HG03460 (cell line): ENCODE data around the gene GDPD3.

Experiments
- ATAC-seq: cut with Tn5 transposase; IDR thresholded peaks from one replicate; pipeline ENCODE4 v1.9.1; 2021; ENCODE audit not compliant: unreplicated experiment

GDPD3 gene

DNA sequence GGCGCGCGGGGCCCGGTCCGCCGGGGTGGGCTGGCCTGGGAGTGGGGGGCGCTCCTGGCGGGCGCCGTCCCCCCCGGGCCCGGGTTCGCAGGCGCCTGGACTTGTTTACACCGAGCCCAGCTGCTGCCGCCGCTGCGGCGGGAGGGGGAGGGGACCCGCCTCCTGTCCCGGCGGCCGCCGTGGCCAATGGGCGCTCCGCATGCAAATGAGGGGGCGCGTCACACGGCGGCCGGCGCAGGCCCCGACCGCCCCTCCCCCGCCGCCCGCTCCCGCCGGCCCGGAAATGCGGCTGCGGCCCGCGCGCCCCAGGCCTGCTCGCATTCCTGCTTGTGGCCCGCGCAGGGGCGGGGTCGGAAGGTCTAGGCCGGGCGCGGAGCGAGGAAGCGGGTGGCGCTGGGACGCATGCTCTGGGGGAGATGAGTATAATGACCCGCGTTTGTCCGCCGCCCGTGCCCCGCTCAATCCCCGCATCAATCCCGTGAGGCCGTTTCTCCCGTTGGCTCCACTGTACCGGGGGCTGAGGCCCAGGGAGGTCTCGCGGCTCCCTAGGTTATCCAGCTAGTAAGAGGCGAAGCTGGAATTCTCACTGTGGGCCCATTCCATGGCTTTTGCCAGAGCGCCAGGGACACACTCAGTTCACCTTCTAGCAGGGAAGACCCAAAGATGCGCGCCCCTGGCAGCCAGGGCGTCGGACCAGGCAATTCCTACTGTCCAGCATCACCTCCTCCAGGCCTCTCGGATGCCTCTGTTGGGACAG lies 17.1 kb downstream of the GDPD3 start, which contains the start of gene YPEL3:
YPEL3 (minus strand) TSS at position 109 of the 757 bp plus-strand sequence. CDS start 731 bp downstream, outside the sequence.
- peak; percentile 41 for ATAC-seq

DNA sequence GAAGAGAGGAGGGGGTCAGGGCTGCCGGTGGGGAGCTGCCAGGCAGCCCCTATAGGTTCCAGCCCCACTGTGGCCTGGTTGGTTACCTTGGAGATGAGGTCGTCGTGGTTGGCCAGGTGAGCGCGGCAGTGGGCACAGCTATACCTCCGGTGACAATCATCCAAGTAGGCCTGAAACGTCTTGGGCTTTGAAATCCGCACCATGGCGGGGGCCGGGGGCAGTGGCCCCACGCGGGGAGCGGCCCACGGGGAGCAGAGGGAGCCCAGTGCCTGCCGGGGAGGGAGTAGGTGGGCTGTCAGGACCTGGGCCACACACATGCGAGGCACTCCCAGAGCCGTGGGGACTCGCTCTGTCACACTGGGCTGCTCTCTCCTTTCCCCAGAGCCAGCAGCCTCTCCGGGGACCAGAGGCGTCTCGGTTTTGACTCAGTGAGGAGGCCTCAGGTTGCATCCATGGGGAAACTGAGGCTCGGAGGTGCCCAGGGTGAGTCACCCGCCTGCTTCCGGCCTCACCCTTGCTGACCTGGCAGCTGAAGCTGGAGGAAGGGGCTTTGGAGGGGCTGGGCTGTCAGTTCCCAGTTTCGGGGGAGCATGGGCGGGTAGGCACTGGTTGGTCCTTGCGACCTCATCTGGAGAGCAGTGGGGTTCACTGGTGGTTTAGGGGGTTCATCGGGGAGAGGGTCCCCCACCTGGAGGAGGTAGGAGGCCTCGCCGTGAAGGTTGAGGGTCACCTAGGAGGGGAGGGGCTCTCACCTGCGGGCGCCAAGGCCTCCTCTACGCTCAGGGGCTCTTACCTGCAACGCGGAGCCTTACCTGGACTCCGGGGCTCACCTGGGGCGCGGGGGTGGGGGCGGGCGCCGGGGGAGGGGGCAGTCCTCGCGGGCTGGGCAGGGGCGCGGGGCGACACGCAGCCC lies 17.9 kb downstream of the GDPD3 start:
- no peak for ATAC-seq

DNA sequence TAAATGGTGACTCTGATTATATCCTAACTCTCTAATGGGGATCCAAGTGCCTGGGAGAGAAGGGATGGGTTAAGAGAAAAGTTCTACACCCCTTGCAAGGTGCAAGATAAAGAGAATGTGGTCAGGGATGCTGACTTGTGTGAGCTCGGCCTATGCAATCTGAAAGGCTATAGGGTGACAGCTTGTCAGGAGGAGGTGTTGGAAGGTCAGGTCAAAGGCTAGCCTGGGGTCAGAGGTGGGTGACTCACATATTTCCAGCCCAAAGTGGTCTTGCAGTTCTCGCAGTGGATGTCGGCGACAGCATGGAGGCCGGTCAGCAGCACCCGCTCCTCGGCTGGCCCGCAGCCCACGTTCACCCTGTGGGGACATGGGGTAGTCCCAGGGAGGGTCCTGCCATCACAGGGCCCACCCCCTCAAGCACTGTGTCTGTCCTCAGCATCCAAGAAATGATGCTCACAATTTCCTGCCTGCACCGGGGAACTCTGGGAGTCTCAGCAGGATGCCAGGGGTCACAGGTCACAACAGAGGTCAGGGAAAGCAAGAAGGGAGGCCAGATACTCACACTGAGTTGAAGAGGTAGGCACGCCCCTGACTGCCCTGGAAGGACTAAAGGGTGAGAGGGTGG lies 18.7 kb downstream of the GDPD3 start:
- ATAC-seq = no peak

DNA sequence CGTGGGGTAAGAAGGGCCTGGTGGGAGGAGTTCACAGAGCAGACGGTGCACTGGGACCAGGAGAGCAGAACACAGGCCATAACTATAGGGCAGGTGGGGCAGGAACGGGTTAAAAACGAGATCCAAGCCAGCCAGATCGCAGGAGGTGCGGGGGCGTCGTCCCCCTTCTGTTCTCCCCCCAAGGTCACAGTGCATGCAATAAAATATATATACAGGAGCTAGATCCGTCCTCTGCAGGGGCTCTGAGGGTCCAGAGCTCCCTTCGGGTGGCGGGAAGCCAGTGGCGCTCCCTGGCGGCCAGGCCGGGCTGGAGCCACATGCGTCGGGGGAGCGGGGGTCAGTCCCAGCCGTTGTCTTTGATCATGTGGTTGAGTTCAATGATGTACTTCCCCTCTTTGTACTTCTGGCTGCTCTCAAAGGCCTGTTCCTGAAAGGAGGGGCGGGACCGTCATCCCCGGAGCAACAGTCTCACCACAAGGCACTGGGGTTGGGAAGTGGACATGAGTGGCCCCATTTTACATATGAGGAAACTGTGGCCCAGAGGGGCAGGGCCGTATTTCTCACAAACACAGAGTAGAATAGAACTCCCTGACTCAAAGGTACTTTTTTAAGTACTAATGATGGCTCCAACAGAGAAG lies 20.8 kb downstream of the GDPD3 start:
- peak; percentile 48 for ATAC-seq

DNA sequence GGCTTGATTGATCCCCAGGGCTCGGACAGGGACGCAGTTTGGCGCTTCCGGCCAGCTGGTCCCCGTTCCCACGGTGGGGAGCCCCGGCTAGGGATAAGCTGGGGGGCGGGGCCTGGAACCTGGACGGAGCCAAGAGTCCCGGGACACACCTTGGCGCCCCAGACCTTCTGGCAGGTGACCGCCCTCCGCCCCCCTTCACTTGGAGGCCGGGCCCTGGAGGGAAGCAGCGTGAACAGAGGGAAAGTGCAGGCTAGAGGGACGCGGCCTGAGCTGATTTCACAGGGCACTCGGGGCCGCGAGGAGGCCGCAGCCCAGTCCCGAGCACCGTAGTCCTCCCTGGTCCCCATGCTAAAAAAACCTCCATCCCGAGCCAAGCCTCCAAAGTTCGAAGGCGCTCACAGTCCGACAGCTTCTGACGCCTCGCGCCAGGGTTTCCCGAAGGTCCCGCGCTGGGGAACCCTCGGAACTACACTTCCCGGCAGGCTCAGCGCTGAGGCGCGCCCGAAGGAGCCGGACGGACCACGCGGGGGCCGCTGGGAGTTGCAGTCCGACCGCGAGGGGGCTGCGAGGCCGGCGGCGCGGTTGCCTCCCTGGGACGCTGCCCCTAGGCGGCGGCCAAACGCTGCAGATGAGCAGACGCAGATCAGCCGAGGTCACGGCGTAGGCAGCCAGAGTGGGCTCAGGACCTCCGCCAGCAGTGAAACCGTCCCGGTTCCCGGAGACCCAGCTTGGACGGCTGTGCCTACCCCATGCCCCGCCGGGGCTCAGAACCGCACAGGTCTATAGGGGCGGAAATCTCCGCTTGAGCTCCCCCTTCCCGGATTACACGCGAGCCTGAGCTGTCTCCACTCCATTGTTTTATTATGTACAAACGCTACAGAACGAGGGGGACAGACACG lies 21.6 kb downstream of the GDPD3 start, which contains the start of gene TBX6:
TBX6 (minus strand) TSS at position 451 of the 899 bp plus-strand sequence. CDS start 731 bp downstream, outside the sequence.
- peak; percentile 54 for ATAC-seq

DNA sequence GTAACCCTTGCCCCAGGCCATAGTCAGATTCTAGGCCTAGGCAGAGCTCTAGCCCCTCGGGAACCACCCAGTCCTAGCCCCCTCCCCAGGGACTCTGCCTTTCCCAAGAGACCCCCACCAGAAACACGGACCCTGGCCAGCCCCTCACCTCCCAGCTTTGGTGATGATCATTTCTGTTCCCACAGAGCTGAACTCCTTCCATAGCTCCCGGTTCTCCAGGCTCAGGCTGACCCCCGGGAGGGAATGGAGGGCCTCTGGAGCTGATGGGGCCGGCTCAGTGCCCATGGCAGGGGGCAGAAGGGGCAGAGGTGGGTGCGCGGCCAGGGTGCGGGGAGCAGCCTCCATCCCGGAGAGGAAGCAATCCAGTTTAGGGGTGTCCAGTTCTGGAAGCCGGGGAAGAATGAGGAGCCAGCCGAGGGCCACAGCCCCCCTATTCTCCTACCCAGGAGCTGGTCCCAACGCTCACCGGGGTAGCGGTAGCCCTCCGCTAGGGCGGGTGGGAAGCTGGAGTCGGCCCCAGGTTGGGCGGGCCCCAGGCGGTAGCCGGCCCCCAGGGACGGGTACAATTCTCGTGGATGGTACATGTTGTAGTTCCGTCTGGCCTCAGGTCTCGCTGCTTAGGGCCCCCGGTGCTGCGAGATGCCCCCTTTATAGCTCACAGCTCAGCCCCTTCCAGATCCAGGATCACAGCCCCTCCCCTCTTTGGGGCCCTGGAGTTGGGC lies 22.6 kb downstream of the GDPD3 start:
- no peak for ATAC-seq

DNA sequence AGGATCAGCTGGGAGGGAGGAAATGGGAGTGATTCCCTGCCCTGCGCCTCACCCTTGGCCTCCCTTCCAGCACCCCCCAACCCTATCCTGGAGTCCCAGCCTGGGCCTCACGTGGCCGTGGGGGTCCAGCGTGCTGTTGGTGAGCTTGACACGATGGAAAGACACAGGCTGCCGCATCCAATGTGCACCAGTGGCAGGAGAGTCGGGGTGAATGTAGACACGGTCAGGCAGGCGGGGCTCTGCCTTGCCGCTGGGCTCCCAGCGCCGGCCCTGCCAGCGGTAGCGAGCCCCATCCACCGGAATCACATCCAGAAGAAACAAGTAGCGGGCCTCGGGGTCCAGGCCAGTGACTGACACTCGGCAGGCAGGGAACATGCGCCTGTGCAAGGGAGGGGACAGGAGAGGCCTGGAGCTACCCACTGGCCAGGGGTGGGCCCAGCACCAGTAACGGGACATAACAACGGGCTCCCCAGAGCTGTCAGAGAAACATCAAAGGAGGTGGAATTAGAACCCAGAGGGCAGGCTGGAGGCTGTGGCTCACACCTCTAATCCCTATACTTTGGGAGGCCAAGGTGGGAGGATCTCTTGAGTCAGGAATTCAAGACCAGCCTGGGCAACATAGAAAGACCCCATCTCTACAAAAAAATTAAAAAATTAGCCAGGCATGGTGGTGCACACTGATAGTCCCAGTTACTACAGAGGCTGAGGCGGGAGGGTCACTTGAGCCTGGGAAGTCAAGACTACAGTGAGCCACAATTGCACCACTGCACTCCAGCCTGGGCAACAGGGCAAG lies 24.3 kb downstream of the GDPD3 start:
- no peak for ATAC-seq

DNA sequence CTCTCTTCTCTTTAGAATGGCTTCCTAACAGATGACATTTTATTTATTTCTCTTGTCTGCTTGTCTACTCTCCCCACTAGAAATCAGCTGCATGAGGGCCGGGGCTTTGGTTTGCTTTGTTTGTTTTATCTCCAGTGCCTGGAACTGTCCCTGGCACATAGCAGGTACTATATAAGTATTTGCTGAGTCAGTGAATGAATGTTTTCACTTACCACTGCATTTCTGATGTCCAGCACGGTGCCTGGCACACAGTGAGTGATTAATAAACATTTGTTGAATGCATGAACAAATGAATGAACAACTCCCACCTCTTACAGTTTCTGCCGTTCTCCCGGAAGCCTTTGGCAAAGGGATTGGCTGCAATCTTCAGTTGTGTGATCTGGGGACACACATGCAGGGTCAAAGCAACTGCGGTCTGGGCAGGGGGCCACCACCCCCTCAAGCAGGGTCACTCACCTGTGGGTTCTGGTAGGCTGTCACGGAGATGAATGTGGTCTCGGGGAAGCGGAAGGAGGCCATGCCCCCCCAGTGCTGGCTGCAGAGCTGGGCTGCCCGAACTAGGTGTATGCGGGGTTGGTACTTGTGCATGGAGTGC lies 25.0 kb downstream of the GDPD3 start:
- no peak for ATAC-seq

DNA sequence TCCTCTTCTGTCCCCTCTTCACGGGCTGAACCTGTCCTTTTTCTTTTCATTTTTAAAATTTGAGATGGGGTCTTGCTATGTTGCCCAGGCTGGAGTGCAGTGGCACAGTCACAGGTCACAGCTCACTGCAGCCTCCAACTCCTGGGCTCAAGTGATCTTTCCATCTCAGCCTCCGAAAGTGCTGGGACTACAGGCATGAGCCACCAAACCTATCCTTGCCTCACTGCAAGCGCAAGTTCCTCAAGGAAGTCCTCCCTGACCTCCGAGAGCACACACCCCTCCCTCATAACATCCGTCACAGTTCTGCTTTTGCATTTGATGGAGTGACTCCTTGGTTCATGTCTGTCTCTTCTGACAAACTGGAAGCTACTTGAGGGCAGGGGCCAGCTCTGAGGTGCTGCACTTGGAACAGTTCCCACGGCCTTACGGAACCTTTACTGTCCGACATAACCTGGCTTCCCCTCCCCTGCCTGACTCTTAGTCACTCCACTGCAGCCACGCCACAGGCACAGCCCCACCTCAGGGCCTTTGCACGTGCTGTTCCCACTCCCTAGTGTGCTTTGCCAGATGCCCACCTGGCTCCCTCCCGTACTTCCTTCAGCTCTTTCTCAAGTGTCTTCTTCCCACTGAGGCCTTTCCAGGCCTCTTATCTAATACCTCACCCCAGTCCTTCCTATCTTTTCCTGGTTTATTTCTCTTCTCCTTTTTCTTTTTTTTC lies 26.0 kb downstream of the GDPD3 start:
- no peak for ATAC-seq

DNA sequence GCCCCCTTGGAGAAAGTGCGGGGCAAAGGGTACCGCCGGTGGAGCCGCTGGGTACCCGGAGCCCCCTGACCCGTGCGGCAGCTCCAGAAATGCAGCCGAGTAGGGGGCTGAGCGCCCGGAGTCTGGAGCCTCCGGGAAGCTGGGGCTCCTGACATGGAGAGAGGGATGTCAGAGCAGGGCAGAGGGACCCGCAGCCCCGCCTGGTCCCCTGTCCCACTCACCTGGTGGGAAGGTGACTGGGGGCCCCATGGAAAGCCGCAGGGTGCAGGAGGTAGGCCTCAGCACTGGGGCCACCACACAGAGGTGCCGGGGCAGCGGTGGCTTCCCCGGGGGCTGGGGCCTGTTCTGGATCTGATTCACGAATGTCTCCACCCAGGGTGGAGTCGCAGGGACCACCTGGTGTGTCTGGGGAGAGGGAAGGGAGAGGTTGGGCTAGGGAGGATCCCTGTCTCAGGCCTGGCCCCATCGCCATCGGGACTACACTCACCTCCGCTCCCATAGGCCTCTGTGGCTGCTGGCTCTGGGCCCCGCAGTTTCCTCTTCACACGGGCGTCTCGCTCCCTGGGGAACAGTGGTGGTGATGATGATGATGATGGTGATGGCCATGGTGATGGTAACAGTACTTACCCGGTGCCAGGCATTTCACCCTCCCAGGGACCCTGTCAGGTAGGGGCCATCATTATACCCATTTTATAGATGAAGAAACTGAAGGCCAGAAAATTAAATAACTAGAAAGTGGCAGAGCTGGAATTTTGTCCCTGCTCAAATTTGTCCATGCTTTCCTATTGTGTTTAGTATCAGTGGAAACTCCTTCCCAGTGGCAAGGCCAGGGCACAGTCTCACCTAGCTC lies 26.8 kb downstream of the GDPD3 start:
- ATAC-seq = no peak

DNA sequence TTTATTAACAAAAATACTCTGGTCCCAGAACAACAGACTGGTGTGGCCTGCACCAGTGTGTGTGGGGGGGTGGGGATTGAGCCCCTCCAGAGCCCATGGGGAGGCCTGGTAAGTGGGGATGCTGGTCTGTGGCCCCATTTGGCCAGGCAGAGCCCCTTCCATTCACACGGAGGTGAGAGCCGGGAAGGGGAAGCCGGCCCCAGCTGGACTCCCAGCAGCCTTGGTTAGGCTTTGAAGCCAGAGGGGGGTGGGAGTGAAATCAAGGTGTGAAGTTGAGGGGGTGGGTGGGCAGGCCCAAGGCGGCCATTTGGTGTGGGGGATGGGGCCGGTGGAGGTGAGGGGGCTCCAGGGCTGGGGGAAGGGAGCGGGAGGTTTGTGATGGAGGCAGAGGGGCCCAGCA lies 27.5 kb downstream of the GDPD3 start:
- ATAC-seq = no peak

DNA sequence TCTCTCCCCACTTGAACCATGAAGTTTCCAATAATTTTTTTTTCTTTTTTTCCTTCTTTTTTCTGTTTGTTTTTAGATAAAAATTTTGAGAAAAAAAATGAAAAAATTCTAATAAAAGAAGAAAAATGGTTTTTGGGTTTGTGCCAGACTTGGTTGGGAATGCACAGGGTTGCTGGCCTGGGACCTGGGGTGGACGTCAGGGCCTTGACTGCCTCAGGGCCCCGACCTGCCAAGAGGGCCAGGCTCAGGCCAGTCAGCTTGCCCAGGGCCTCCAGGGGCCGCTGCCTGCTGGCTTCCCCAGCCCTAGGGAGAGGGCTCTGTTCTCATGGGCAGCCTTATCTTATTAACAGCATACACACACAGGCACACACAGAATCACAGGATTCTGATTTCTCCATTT lies 28.1 kb downstream of the GDPD3 start:
- ATAC-seq = no peak

DNA sequence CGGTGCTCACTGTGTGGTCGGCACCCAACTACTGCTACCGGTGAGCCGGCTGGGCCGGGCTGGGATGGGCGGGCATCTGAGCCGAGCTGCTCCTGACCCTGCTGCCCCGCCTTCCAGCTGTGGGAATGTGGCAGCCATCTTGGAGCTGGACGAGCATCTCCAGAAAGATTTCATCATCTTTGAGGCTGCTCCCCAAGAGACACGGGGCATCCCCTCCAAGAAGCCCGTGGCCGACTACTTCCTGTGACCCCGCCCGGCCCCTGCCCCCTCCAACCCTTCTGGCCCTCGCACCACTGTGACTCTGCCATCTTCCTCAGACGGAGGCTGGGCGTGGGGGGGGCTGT lies 28.5 kb downstream of the GDPD3 start:
- ATAC-seq = no peak

DNA sequence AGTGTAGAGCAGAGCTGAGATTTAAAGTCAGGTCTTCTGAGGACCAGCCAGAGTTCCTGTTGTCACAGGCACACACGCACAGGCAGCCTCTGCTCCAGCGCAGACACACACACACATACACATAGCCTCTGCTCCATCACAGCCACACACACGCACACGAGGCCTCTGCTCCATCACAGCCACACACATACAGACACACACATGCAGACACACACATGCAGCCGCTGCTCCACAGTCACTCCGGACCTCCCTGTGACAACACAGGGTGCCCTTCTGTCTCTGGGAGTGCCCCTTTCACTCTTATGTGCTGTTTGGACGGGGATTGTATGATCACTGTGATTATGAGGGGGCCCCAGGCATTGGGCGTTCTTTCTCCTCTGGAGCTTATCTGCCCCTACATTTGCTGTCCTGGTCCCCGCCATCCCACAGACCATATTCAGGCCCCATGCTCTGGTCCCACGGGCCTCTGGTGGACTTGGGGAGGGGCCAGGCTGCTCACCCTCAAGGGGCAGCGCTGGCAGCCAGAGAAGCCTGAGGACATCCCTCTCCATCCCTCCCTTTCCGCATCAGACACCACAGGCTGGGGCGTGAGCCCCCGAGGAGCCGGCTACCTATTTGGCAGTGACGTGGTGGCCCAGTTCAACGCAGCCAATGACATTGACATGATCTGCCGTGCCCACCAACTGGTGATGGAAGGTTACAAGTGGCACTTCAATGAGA lies 29.1 kb downstream of the GDPD3 start:
- no peak for ATAC-seq

DNA sequence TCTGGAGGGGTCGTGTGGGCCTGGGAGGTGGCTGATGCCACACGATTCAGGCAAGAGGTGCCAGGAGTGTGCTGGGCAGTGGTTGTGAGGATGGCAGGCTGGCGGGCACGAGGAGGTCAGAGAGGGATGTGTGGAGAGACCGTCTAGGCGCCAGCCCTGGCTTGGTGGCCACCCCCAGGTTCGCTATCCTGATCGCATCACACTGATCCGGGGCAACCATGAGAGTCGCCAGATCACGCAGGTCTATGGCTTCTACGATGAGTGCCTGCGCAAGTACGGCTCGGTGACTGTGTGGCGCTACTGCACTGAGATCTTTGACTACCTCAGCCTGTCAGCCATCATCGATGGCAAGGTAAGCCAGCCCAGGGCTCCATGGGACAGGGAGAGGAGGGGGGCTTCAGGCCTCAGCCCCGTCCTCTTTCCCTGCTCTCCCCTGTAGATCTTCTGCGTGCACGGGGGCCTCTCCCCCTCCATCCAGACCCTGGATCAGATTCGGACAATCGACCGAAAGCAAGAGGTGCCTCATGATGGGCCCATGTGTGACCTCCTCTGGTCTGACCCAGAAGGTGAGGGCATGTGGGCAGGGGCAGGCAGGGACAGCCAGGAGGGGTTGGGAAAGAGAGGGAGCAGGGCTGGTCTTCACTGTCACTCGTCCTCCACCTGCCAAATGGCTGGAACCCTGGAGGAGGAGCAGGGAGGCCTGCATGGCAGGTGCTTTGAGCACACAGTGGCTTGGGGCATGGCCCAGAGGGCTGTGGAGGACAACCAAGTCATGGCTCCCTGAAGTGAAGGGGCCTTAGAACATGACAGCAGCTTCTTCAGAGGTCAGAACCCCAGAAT lies 29.9 kb downstream of the GDPD3 start:
- ATAC-seq = no peak
